ENCODE measurements around the gene SLC6A6. TPM values are rescaled to one million over a fixed set of nuclear protein-coding genes. Genes with fewer than 3 reads are reported as not detected.

Gene SLC6A6
- total and polyA plus RNA-seq, 8 donors, result 14.0 to 134 (median 20.8) TPM

GRCh38 chr3:14457999-14458398 is 55.6 kb downstream of the SLC6A6 start:
- intact Hi-C loops (cut with DNase I), result no loop called here
- ATAC-seq (peak; percentile 66), DNase-seq (peak in 1 of 4 donors; percentile 81)
- Histone ChIP-seq H3K36me3 (peaks cover 0 to 99% of the 10 kb centered on the region in 2 donors), H3K27me3 (no peaks in the 10 kb centered on the region), H3K9me3 (no peaks in the 10 kb centered on the region), H3K27ac (peak overlapping the region; percentile 38 to 46), H3K4me1 (peaks cover 27 to 67% of the 10 kb centered on the region in 2 donors), H3K4me3 (no peak overlapping the region)
- no peak for TF ChIP-seq CTCF (IDR thresholded peaks at IDR 0.05)

- no peak for DNase-seq
- Histone ChIP-seq H3K9me3 (no peaks in the 10 kb centered on the region), H3K4me1 (peaks cover 24 to 61% of the 10 kb centered on the region in 2 donors), H3K4me3 (no peak overlapping the region), H3K27ac (peak overlapping the region; percentile 38 to 46), H3K36me3 (peaks cover 0 to 99% of the 10 kb centered on the region in 2 donors), H3K27me3 (no peaks in the 10 kb centered on the region)
- intact Hi-C loops (cut with DNase I), result no loop called here
- no peak for TF ChIP-seq CTCF (IDR thresholded peaks at IDR 0.05)
- peak; percentile 42 for ATAC-seq
These were observed 56.2 kb downstream of the SLC6A6 start for GRCh38 chr3:14458434-14459275.

- no peak for TF ChIP-seq CTCF (IDR thresholded peaks at IDR 0.05)
- peak overlapping the region in 1 of 2 donors; percentile 38 for H3K27ac ChIP-seq
- H3K4me1 ChIP-seq, result peaks cover 21 to 53% of the 10 kb centered on the region in 2 donors
- ATAC-seq (no peak), DNase-seq (peak in 1 of 4 donors; percentile 43)
- H3K27me3 ChIP-seq, result no peaks in the 10 kb centered on the region
- H3K4me3 ChIP-seq, result no peak overlapping the region
- intact Hi-C loops (cut with DNase I), result no loop called here
- H3K9me3 ChIP-seq, result no peaks in the 10 kb centered on the region
- H3K36me3 ChIP-seq, result peaks cover 0 to 99% of the 10 kb centered on the region in 2 donors
These were observed 57.0 kb downstream of the SLC6A6 start for GRCh38 chr3:14459384-14459783.

- DNase-seq (no peak), ATAC-seq (no peak)
- intact Hi-C loops (cut with DNase I), result no loop called here
- no peak for TF ChIP-seq CTCF (IDR thresholded peaks at IDR 0.05)
- H3K4me1 ChIP-seq, result peaks cover 21 to 49% of the 10 kb centered on the region in 2 donors
- peak overlapping the region in 1 of 2 donors; percentile 45 for H3K27ac ChIP-seq
- H3K4me3 ChIP-seq, result no peak overlapping the region
- H3K9me3 ChIP-seq, result no peaks in the 10 kb centered on the region
- peaks cover 0 to 99% of the 10 kb centered on the region in 2 donors for H3K36me3 ChIP-seq
- H3K27me3 ChIP-seq, result no peaks in the 10 kb centered on the region
These were observed 57.4 kb downstream of the SLC6A6 start for GRCh38 chr3:14459787-14460186.

- Histone ChIP-seq H3K27me3 (no peaks in the 10 kb centered on the region), H3K36me3 (peaks cover 0 to 99% of the 10 kb centered on the region in 2 donors), H3K9me3 (no peaks in the 10 kb centered on the region), H3K27ac (peak overlapping the region in 1 of 2 donors; percentile 45), H3K4me1 (peaks cover 21 to 44% of the 10 kb centered on the region in 2 donors), H3K4me3 (no peak overlapping the region)
- no peak for TF ChIP-seq CTCF (IDR thresholded peaks at IDR 0.05)
- ATAC-seq (peak; percentile 73), DNase-seq (peak in 1 of 4 donors; percentile 70)
- intact Hi-C loops (cut with DNase I), result no loop called here
These were observed 58.1 kb downstream of the SLC6A6 start for GRCh38 chr3:14460342-14461005.
